Endodermal cell (in vitro differentiated cells): ENCODE measurements around the gene USP49. TPM values are rescaled to one million over a fixed set of nuclear protein-coding genes. Genes with fewer than 3 reads are reported as not detected.

Source experiments
- DNase-seq: peaks from one replicate; pipeline ENCODE4 v3.0.0-alpha.2; 2017
- H3K27ac ChIP-seq: 2 replicates; pipeline ENCODE4 v1.5.1; 2013; ENCODE audit warnings: mild to moderate bottlenecking, low read depth, low read length, moderate library complexity
- H3K27me3 ChIP-seq: 2 replicates; pipeline ENCODE4 v1.6.1; 2013; ENCODE audit warnings: mild to moderate bottlenecking, low read length, moderate library complexity; ENCODE audit not compliant: insufficient read depth, control insufficient read depth, poor library complexity, severe bottlenecking
- H3K36me3 ChIP-seq: 2 replicates; pipeline ENCODE4 v1.7.0; 2013; ENCODE audit warnings: mild to moderate bottlenecking, low read length, moderate library complexity; ENCODE audit not compliant: control insufficient read depth, insufficient read depth
- H3K4me1 ChIP-seq: one replicate; pipeline ENCODE4 v1.7.0; 2013; ENCODE audit warnings: low read length; ENCODE audit not compliant: control insufficient read depth, insufficient read depth
- H3K4me3 ChIP-seq: 2 replicates; pipeline ENCODE4 v1.5.1; 2013; ENCODE audit warnings: mild to moderate bottlenecking, low read length, moderate library complexity
- H3K9ac ChIP-seq: 2 replicates; pipeline ENCODE4 v1.6.1; 2013; ENCODE audit warnings: mild to moderate bottlenecking, low read length, moderate library complexity; ENCODE audit not compliant: poor library complexity, severe bottlenecking; ENCODE audit errors: extremely low read depth
- H3K9me3 ChIP-seq: 2 replicates; pipeline ENCODE4 v1.6.1; 2013; ENCODE audit warnings: mild to moderate bottlenecking, low read length, moderate library complexity; ENCODE audit not compliant: control insufficient read depth
- H3K27ac Mint-ChIP-seq: 2 replicates; pipeline ENCODE4 v1.8.0; 2020; ENCODE audit warnings: mixed read lengths
- H3K27me3 Mint-ChIP-seq: 2 replicates; pipeline ENCODE4 v1.8.0; 2021; ENCODE audit warnings: mild to moderate bottlenecking, mixed read lengths; ENCODE audit not compliant: insufficient read depth
- H3K36me3 Mint-ChIP-seq: 2 replicates; pipeline ENCODE4 v1.8.0; 2020; ENCODE audit warnings: low read depth, mixed read lengths
- H3K4me1 Mint-ChIP-seq: 2 replicates; pipeline ENCODE4 v1.8.0; 2020; ENCODE audit warnings: mixed read lengths
- H3K4me3 Mint-ChIP-seq: 2 replicates; pipeline ENCODE4 v1.8.0; 2020; ENCODE audit warnings: mild to moderate bottlenecking, moderate library complexity, mixed read lengths
- H3K9me3 Mint-ChIP-seq: 2 replicates; pipeline ENCODE4 v1.8.0; 2020; ENCODE audit warnings: mild to moderate bottlenecking, mixed read lengths
- CTCF ChIP-seq: fragments of 200-600 bp; sonication (generic); conservative IDR thresholded peaks from 2 replicates; pipeline ENCODE4 v1.5.0; 2021; ENCODE audit warnings: antibody characterized with exemption, mild to moderate bottlenecking
- WGBS, 2 experiments: methylation state at CpG; one replicate each; pipeline versions ENCODE4 v1.1.5 to v1.1.7; 2013; ENCODE audit warnings: missing lambda C conversion rate in 2 of 2, mixed read lengths in 1 of 2; ENCODE audit not compliant: insufficient coverage in 1 of 2, insufficient read length in 1 of 2; 5-methylcytosine and 5-hydroxymethylcytosine counted together
- total RNA-seq, 2 donors: library from RNA; stranded (reverse); fragmentation: NEBNext Ultra II Directional in 1 of 2; extraction: Animal tissue kit (Norgen Biotek cat#: 25700) in 1 of 2; gene quantifications; 2 replicates in 1 of 2; 3 replicates in 1 of 2; pipeline ENCODE4 v1.2.1, GENCODE V29; 2021

The USP49 gene
- total RNA-seq, 2 donors from 2014 or later = 14.0 to 18.9 TPM

GRCh38 chr6:41791984-41792383 lies 103.2 kb downstream of the USP49 start:
- no peak overlapping the region for H3K4me3 Mint-ChIP-seq
- H3K9me3 Mint-ChIP-seq = no peaks in the 10 kb centered on the region
- TF ChIP-seq CTCF = no peak
- H3K27me3 Mint-ChIP-seq = no peaks in the 10 kb centered on the region
- peak; percentile 29 for DNase-seq
- Histone ChIP-seq H3K27ac (no peak overlapping the region), H3K4me3 (no peak overlapping the region), H3K9me3 (no peaks in the 10 kb centered on the region), H3K36me3 (peaks cover 59% of the 10 kb centered on the region), H3K4me1 (no peaks in the 10 kb centered on the region), H3K9ac (no peak overlapping the region), H3K27me3 (no peaks in the 10 kb centered on the region)
- WGBS, 2 experiments = 95 to 100% methylated on average over 3 to 4 of the region's 4 CpGs
- H3K4me1 Mint-ChIP-seq = no peaks in the 10 kb centered on the region
- H3K36me3 Mint-ChIP-seq = peaks cover 31% of the 10 kb centered on the region
- H3K27ac Mint-ChIP-seq = no peak overlapping the region

GRCh38 chr6:41791305-41791704 lies 103.9 kb downstream of the USP49 start:
- 83 to 94% methylated on average over 1 of the region's 1 CpG for WGBS, 2 experiments
- no peak overlapping the region for H3K4me3 Mint-ChIP-seq
- no peak overlapping the region for H3K27ac Mint-ChIP-seq
- H3K4me1 ChIP-seq = no peaks in the 10 kb centered on the region
- no peak overlapping the region for H3K27ac ChIP-seq
- H3K4me3 ChIP-seq = no peak overlapping the region
- H3K4me1 Mint-ChIP-seq = no peaks in the 10 kb centered on the region
- no peak for TF ChIP-seq CTCF
- no peaks in the 10 kb centered on the region for H3K27me3 ChIP-seq
- peaks cover under 1% of the 10 kb centered on the region for H3K27me3 Mint-ChIP-seq
- peaks cover 56% of the 10 kb centered on the region for H3K36me3 ChIP-seq
- H3K9me3 ChIP-seq = no peaks in the 10 kb centered on the region
- DNase-seq = no peak
- H3K36me3 Mint-ChIP-seq = peaks cover 31% of the 10 kb centered on the region
- no peaks in the 10 kb centered on the region for H3K9me3 Mint-ChIP-seq
- no peak overlapping the region for H3K9ac ChIP-seq

GRCh38 chr6:41790045-41790444 lies 105.1 kb downstream of the USP49 start:
- Histone ChIP-seq H3K9ac (no peak overlapping the region), H3K36me3 (peaks cover 44% of the 10 kb centered on the region), H3K27ac (no peak overlapping the region), H3K4me1 (no peaks in the 10 kb centered on the region), H3K4me3 (no peak overlapping the region), H3K27me3 (peaks cover 9% of the 10 kb centered on the region), H3K9me3 (no peaks in the 10 kb centered on the region)
- peak; percentile 8 for DNase-seq
- Mint-ChIP-seq H3K27me3 (peaks cover 13% of the 10 kb centered on the region), H3K4me3 (no peak overlapping the region), H3K36me3 (peaks cover 31% of the 10 kb centered on the region), H3K4me1 (peaks cover 3% of the 10 kb centered on the region), H3K9me3 (no peaks in the 10 kb centered on the region), H3K27ac (no peak overlapping the region)
- WGBS, 2 experiments = 100% methylated on average over 1 of the region's 1 CpG
- TF ChIP-seq CTCF = no peak
